Esophagus squamous epithelium (tissue), 4 donors: ENCODE measurements around the gene CCSER1.

ENCODE experiments used
- CTCF ChIP-seq, 6 experiments: fragments of 450-650 bp in 4 of 6; fragments of 200-600 bp in 2 of 6; sonication (generic) in 2 of 6; IDR thresholded peaks; one replicate each; pipeline ENCODE4 v1.5.1; 2016 to 2019; ENCODE audit warnings: antibody characterized with exemption in 6 of 6, mild to moderate bottlenecking in 4 of 6, moderate library complexity in 4 of 6
- POLR2A ChIP-seq, 4 donors: fragments of 450-650 bp; IDR thresholded peaks; one replicate each; pipeline ENCODE4 v1.6.1; 2017; ENCODE audit warnings: antibody characterized with exemption in 4 of 4, mild to moderate bottlenecking in 4 of 4, moderate library complexity in 3 of 4

GRCh38 chr4:90540536-90540935 is 413.3 kb downstream of the CCSER1 start:
- TF ChIP-seq CTCF (IDR thresholded peaks at IDR 0.05) (no peak), POLR2A (IDR thresholded peaks at IDR 0.05) (no peak)
